Pancreas (tissue), 10 donors: ENCODE data around the gene TSHR. TPM values are rescaled to one million over a fixed set of nuclear protein-coding genes. Genes with fewer than 3 reads are reported as not detected.
A peak's percentile ranks its signal among the peaks of the same experiment; 100 is the strongest.

Experiments
- ATAC-seq, 4 donors: fragments of 200-7000 bp; cut with Tn5 transposase; one replicate each; pipeline versions ENCODE4 v1.8.0 to v1.9.1; 2020; ENCODE audit warnings: mild to moderate bottlenecking in 4 of 4, moderate library complexity in 4 of 4
- DNase-seq, 6 donors: peaks; one replicate each; pipeline ENCODE4 v3.0.0-alpha.2; 2020
- FAIRE-seq: peaks from 2 replicates; lab custom pipeline; 2012; peaks lifted over from hg19 to GRCh38; lab: Jason Lieb, UNC
- H3K27ac ChIP-seq, 4 donors: fragments of 200-600 bp; sonication (generic); 1 replicate in 3 of 4; 2 replicates in 1 of 4; pipeline versions ENCODE4 v1.5.0 to v1.8.0; 2020
- H3K27me3 ChIP-seq, 4 donors: fragments of 200-600 bp; one replicate each; pipeline ENCODE4 v1.8.0; 2021
- H3K36me3 ChIP-seq, 3 donors: fragments of 200-600 bp; sonication (generic) in 1 of 3; one replicate each; pipeline versions ENCODE4 v1.5.0 to v1.8.0; 2020 to 2021
- H3K4me1 ChIP-seq, 3 donors: fragments of 200-600 bp; one replicate each; pipeline ENCODE4 v1.8.0; 2021
- H3K4me3 ChIP-seq, 4 donors: fragments of 200-600 bp; sonication (generic) in 2 of 4; one replicate each; pipeline versions ENCODE4 v1.5.0 to v1.8.0; 2020 to 2021
- H3K9me3 ChIP-seq, 4 donors: fragments of 200-600 bp; one replicate each; pipeline ENCODE4 v1.8.0; 2021
- CTCF ChIP-seq, 4 donors: fragments of 200-600 bp; sonication (generic) in 3 of 4; IDR thresholded peaks; one replicate each; pipeline versions ENCODE4 v1.5.0 to v1.8.0; 2021; ENCODE audit warnings: antibody characterized with exemption in 4 of 4
- WGBS, 2 donors: extraction: QIAGEN DNeasy Blood & Tissue Kit; methylation state at CpG; one replicate each; pipeline ENCODE4 v1.1.7; 2013; 5-methylcytosine and 5-hydroxymethylcytosine counted together
- intact Hi-C, 3 donors: fragments of 100-400 bp; cut with DNase I; formaldehyde crosslinking; loops; one replicate each; pipeline versions ENCODE4 v1.11.1 to v1.14.2; 2022
- polyA plus RNA-seq, 2 donors: library from polyadenylated mRNA; stranded (reverse); fragments of 200-250 nt; gene quantifications; one replicate each; pipeline ENCODE4 v1.2.3, GENCODE V29; 2013
- total RNA-seq, 6 donors: library from RNA; stranded (reverse); fragmentation: NEBNext Ultra II Directional in 4 of 6; extraction: Animal tissue kit (Norgen Biotek cat#: 25700) in 4 of 6; gene quantifications; one replicate each; pipeline versions ENCODE4 v1.2.1 to v1.2.4, GENCODE V29; 2021 to 2023
- donor health status: healthy with polysubstance abuse.
- donor health status: DM: no; HTN: no; CAD: no; lungs with moderate emphysema.
- donor health status: DM: no; HTN: no; CAD: no.
- donor health status: control.
- donor health status: control.
- donor health status: Bipolar disorder and iron deficiency.
- donor health status: DM: yes; HTN: yes; CAD: no.
- donor health status: DM: no; HTN: no; CAD: no.
- donor health status: DM: no; HTN: no; CAD: no.
- donor health status: DM: yes; HTN: yes; CAD: no.

The TSHR gene
- total and polyA plus RNA-seq, 8 donors: 0.22 to 0.41 (median 0.29) TPM; not detected in 4

- WGBS, 2 donors: 61 to 62% methylated on average over 2 of the region's 2 CpGs
- no peaks in the 10 kb centered on the region for H3K4me1 ChIP-seq
- H3K36me3 ChIP-seq: no peaks in the 10 kb centered on the region
- H3K4me3 ChIP-seq: no peak overlapping the region
- no peak overlapping the region for H3K27ac ChIP-seq
- H3K9me3 ChIP-seq: no peaks in the 10 kb centered on the region
- intact Hi-C loops: no loop called here
- DNase-seq (no peak), FAIRE-seq (no peak), ATAC-seq (no peak)
- TF ChIP-seq CTCF (IDR thresholded peaks at IDR 0.05): no peak
- H3K27me3 ChIP-seq: no peaks in the 10 kb centered on the region
These were observed 27.3 kb downstream of the TSHR start for GRCh38 chr14:80982711-80983110.

GRCh38 chr14:80987235-80988032 lies 32.0 kb downstream of the TSHR start:
- WGBS, 2 donors: 19 to 21% methylated on average over 6 of the region's 6 CpGs
- FAIRE-seq (peak; percentile 83), DNase-seq (peak in 4 of 6 donors; percentile 40 to 74 (median 42)), ATAC-seq (peak; percentile 77 to 98 (median 97))
- no peaks in the 10 kb centered on the region for H3K4me1 ChIP-seq
- no peaks in the 10 kb centered on the region for H3K36me3 ChIP-seq
- intact Hi-C loops: no loop called here
- no peaks in the 10 kb centered on the region for H3K27me3 ChIP-seq
- no peak overlapping the region for H3K27ac ChIP-seq
- no peaks in the 10 kb centered on the region for H3K9me3 ChIP-seq
- no peak overlapping the region for H3K4me3 ChIP-seq
- peak; percentile 83 to 93 (median 90) for TF ChIP-seq CTCF (IDR thresholded peaks at IDR 0.05)

GRCh38 chr14:80988192-80988591 lies 32.8 kb downstream of the TSHR start:
- intact Hi-C loops: no loop called here
- FAIRE-seq (no peak), ATAC-seq (no peak), DNase-seq (no peak)
- H3K4me1 ChIP-seq: no peaks in the 10 kb centered on the region
- H3K9me3 ChIP-seq: no peaks in the 10 kb centered on the region
- no peaks in the 10 kb centered on the region for H3K36me3 ChIP-seq
- no peak for TF ChIP-seq CTCF (IDR thresholded peaks at IDR 0.05)
- no peak overlapping the region for H3K4me3 ChIP-seq
- WGBS, 2 donors: 21 to 58% methylated on average over 1 of the region's 1 CpG
- H3K27ac ChIP-seq: no peak overlapping the region
- no peaks in the 10 kb centered on the region for H3K27me3 ChIP-seq

GRCh38 chr14:80988735-80989429 lies 33.5 kb downstream of the TSHR start:
- H3K4me1 ChIP-seq: no peaks in the 10 kb centered on the region

More at GRCh38 chr14:80988735-80989429, 33.5 kb downstream of the TSHR start:
- Histone ChIP-seq H3K9me3 (no peaks in the 10 kb centered on the region), H3K4me3 (no peak overlapping the region), H3K27ac (no peak overlapping the region), H3K27me3 (no peaks in the 10 kb centered on the region), H3K36me3 (no peaks in the 10 kb centered on the region)
- FAIRE-seq: no peak
- no peak for TF ChIP-seq CTCF (IDR thresholded peaks at IDR 0.05)
- no peak for DNase-seq
- 63 to 75% methylated on average over 6 of the region's 6 CpGs for WGBS, 2 donors
- intact Hi-C loops: no loop called here
- no peak for ATAC-seq
